Stimulated activated CD4-positive, alpha-beta T cell treated with anti-CD3 and anti-CD28 coated beads, Interleukin-12 subunit alpha, Interleukin-12 subunit beta, amount 100 ng/mL, for 24 hours (primary cell): ENCODE data around the gene DTNBP1.

Experiments used
- DNase-seq, 2 experiments: peaks; one replicate each; pipeline ENCODE4 v3.0.0-alpha.2; 2020; ENCODE audit warnings: low read depth in 2 of 2

The DTNBP1 gene

GRCh38 chr6:15662326-15663129 lies at the start of gene DTNBP1:
TSS of gene DTNBP1 (minus strand) at chr6:15663028. CDS start at chr6:15662869, 159 bp downstream.
- peak; percentile 74 to 82 for DNase-seq

GRCh38 chr6:15709651-15710269 lies 46.9 kb upstream of the DTNBP1 start:
- no peak for DNase-seq

- DNase-seq, result no peak
These were observed 45.4 kb upstream of the DTNBP1 start for GRCh38 chr6:15708231-15708630.

GRCh38 chr6:15705981-15706380 lies 43.2 kb upstream of the DTNBP1 start:
- no peak for DNase-seq

- DNase-seq, result no peak
These were observed 35.6 kb upstream of the DTNBP1 start for GRCh38 chr6:15698471-15698870.

GRCh38 chr6:15697895-15698294 lies 35.1 kb upstream of the DTNBP1 start:
- no peak for DNase-seq

- peak; percentile 67 to 69 for DNase-seq
These were observed 28.5 kb upstream of the DTNBP1 start for GRCh38 chr6:15691250-15691869.

GRCh38 chr6:15690510-15690909 lies 27.7 kb upstream of the DTNBP1 start:
- DNase-seq, result no peak

GRCh38 chr6:15689586-15690482 lies 27.0 kb upstream of the DTNBP1 start:
- no peak for DNase-seq

GRCh38 chr6:15685619-15686018 lies 22.8 kb upstream of the DTNBP1 start:
- no peak for DNase-seq

GRCh38 chr6:15682965-15683822 lies 20.4 kb upstream of the DTNBP1 start:
- no peak for DNase-seq

GRCh38 chr6:15681946-15682345 lies 19.1 kb upstream of the DTNBP1 start:
- no peak for DNase-seq

- DNase-seq, result no peak
These were observed 15.7 kb upstream of the DTNBP1 start for GRCh38 chr6:15678514-15678913.

GRCh38 chr6:15677822-15678221 lies 15.0 kb upstream of the DTNBP1 start:
- no peak for DNase-seq

GRCh38 chr6:15675536-15676220 lies 12.8 kb upstream of the DTNBP1 start:
- no peak for DNase-seq

- no peak for DNase-seq
These were observed 12.0 kb upstream of the DTNBP1 start for GRCh38 chr6:15674690-15675386.

GRCh38 chr6:15673666-15674065 lies 10.8 kb upstream of the DTNBP1 start:
- DNase-seq, result no peak

GRCh38 chr6:15672818-15673217 lies 10.0 kb upstream of the DTNBP1 start:
- DNase-seq, result no peak

GRCh38 chr6:15672291-15672690 lies 9.5 kb upstream of the DTNBP1 start:
- no peak for DNase-seq

- no peak for DNase-seq
These were observed 6.1 kb upstream of the DTNBP1 start for GRCh38 chr6:15668918-15669317.
